Small intestine (tissue), 7 donors: Measurements from ENCODE around the gene HMCN2. TPM values are rescaled to one million over a fixed set of nuclear protein-coding genes. Genes with fewer than 3 reads are reported as not detected.
"Not testable (repeated sequence)": the region's sequence is repeated elsewhere in the genome, so short reads cannot be mapped to it uniquely, and the experiment has no call there.

Experiments used
- DNase-seq, 2 donors: peaks; one replicate each; pipeline versions ENCODE4 v3.0.0 to v3.0.0-alpha.2; 2013
- FAIRE-seq: peaks from 2 replicates; lab custom pipeline; 2012; peaks lifted over from hg19 to GRCh38; lab: Jason Lieb, UNC
- H3K27ac ChIP-seq, 3 donors: one replicate each; pipeline ENCODE4 v1.5.1; 2013; ENCODE audit warnings: low read length in 2 of 3, mild to moderate bottlenecking in 2 of 3, control low read depth in 1 of 3, inconsistent platforms in 1 of 3, low read depth in 1 of 3, moderate library complexity in 1 of 3
- H3K27me3 ChIP-seq, 3 donors: one replicate each; pipeline ENCODE4 v1.6.1; 2013; ENCODE audit warnings: low read length in 3 of 3, inconsistent platforms in 1 of 3; ENCODE audit not compliant: control insufficient read depth in 3 of 3, insufficient read depth in 3 of 3
- H3K36me3 ChIP-seq, 3 donors: one replicate each; pipeline ENCODE4 v1.6.1; 2013; ENCODE audit warnings: low read length in 3 of 3, inconsistent platforms in 1 of 3, low read depth in 1 of 3, mild to moderate bottlenecking in 1 of 3, moderate library complexity in 1 of 3; ENCODE audit not compliant: control insufficient read depth in 3 of 3, insufficient read depth in 2 of 3
- H3K4me1 ChIP-seq, 3 donors: one replicate each; pipeline ENCODE4 v1.6.1; 2013; ENCODE audit warnings: low read length in 2 of 3, inconsistent platforms in 1 of 3, low read depth in 1 of 3, mild to moderate bottlenecking in 1 of 3, moderate library complexity in 1 of 3; ENCODE audit not compliant: control insufficient read depth in 3 of 3, insufficient read depth in 2 of 3
- H3K4me3 ChIP-seq, 3 donors: one replicate each; pipeline ENCODE4 v1.5.1; 2013; ENCODE audit warnings: low read length in 3 of 3, control low read depth in 1 of 3, inconsistent platforms in 1 of 3, low read depth in 1 of 3, mild to moderate bottlenecking in 1 of 3, moderate library complexity in 1 of 3
- H3K9me3 ChIP-seq, 2 donors: one replicate each; pipeline ENCODE4 v1.6.1; 2013; ENCODE audit warnings: low read depth in 1 of 2, low read length in 1 of 2; ENCODE audit not compliant: control insufficient read depth in 2 of 2, insufficient read depth in 1 of 2
- whole genome bisulfite sequencing, 3 donors: extraction: QIAGEN DNeasy Blood & Tissue Kit; methylation state at CpG; one replicate each; pipeline ENCODE4 v1.1.7; 2013; 5-methylcytosine and 5-hydroxymethylcytosine counted together
- polyA plus RNA-seq, 4 donors: library from polyadenylated mRNA; stranded (reverse) in 3 of 4; unstranded in 1 of 4; fragments of 200-250 nt in 3 of 4; fragments of 120-200 nt in 1 of 4; gene quantifications; one replicate each; pipeline versions ENCODE4 v1.2.1 to v1.2.3, GENCODE V29; 2013
- donor health status: healthy with polysubstance abuse.
- donor health status: control.
- donor health status: control.
- donor health status: Bipolar disorder and iron deficiency.
- donor health status: healthy.

Gene HMCN2
- polyA plus RNA-seq, 4 donors: 1.1 to 19.4 (median 10.6) TPM; not detected in 1

GRCh38 chr9:130255631-130256134, 9.9 kb upstream of the HMCN2 start:
- Histone ChIP-seq H3K27me3 (peaks cover 0 to 15% (median 0%) of the 10 kb centered on the region in 3 donors), H3K4me1 (no peaks in the 10 kb centered on the region), H3K36me3 (no peaks in the 10 kb centered on the region), H3K27ac (no peak overlapping the region), H3K4me3 (no peak overlapping the region), H3K9me3 (no peaks in the 10 kb centered on the region)
- no peak for DNase-seq
- 60 to 67% (median 60%) methylated on average over 5 of the region's 5 CpGs for WGBS, 3 donors
- no peak for FAIRE-seq

- Histone ChIP-seq H3K27me3 (peaks cover 0 to 23% (median 0%) of the 10 kb centered on the region in 3 donors), H3K27ac (no peak overlapping the region), H3K36me3 (no peaks in the 10 kb centered on the region), H3K4me1 (no peaks in the 10 kb centered on the region), H3K9me3 (no peaks in the 10 kb centered on the region), H3K4me3 (no peak overlapping the region)
- 39 to 68% (median 43%) methylated on average over 2 of the region's 2 CpGs for WGBS, 3 donors
- DNase-seq (no peak), FAIRE-seq (no peak)
These were observed 8.9 kb upstream of the HMCN2 start for GRCh38 chr9:130256644-130257043.

- H3K36me3 ChIP-seq, H3K27ac ChIP-seq, H3K4me3 ChIP-seq, H3K9me3 ChIP-seq, H3K4me1 ChIP-seq, DNase-seq, FAIRE-seq: not testable (repeated sequence)
- peaks cover 0 to 33% (median 0%) of the 10 kb centered on the region in 3 donors for H3K27me3 ChIP-seq
- whole genome bisulfite sequencing, 3 donors: 87 to 93% (median 89%) methylated on average over 7 of the region's 7 CpGs
These were observed 7.4 kb upstream of the HMCN2 start for GRCh38 chr9:130258137-130258536.

- 62 to 80% (median 67%) methylated on average over 4 of the region's 4 CpGs for WGBS, 3 donors
- Histone ChIP-seq H3K27ac (no peak overlapping the region), H3K36me3 (no peaks in the 10 kb centered on the region), H3K4me1 (no peaks in the 10 kb centered on the region), H3K4me3 (no peak overlapping the region), H3K27me3 (peaks cover under 1 to 42% (median 2%) of the 10 kb centered on the region in 3 donors), H3K9me3 (no peaks in the 10 kb centered on the region)
- no peak for DNase-seq
- FAIRE-seq: no peak
These were observed 6.5 kb upstream of the HMCN2 start for GRCh38 chr9:130259044-130259443.

GRCh38 chr9:130260816-130261765, 4.5 kb upstream of the HMCN2 start:
- Histone ChIP-seq H3K27ac (peak overlapping the region in 2 of 3 donors; percentile 11 to 69), H3K4me1 (no peaks in the 10 kb centered on the region), H3K9me3 (no peaks in the 10 kb centered on the region), H3K36me3 (no peaks in the 10 kb centered on the region), H3K27me3 (peaks cover 7 to 57% (median 9%) of the 10 kb centered on the region in 3 donors), H3K4me3 (no peak overlapping the region)
- no peak for FAIRE-seq
- WGBS, 3 donors: 65 to 72% (median 72%) methylated on average over 16 of the region's 16 CpGs
- DNase-seq: no peak

- 78 to 84% (median 80%) methylated on average over 17 of the region's 17 CpGs for WGBS, 3 donors
- Histone ChIP-seq H3K27me3 (peaks cover 7 to 68% (median 9%) of the 10 kb centered on the region in 3 donors), H3K4me1 (no peaks in the 10 kb centered on the region), H3K9me3 (no peaks in the 10 kb centered on the region), H3K4me3 (no peak overlapping the region), H3K27ac (peak overlapping the region in 1 of 3 donors; percentile 1), H3K36me3 (no peaks in the 10 kb centered on the region)
- FAIRE-seq: no peak
- DNase-seq: no peak
These were observed 3.4 kb upstream of the HMCN2 start for GRCh38 chr9:130262061-130262745.

GRCh38 chr9:130262771-130263170, 2.8 kb upstream of the HMCN2 start:
- Histone ChIP-seq H3K4me1 (no peaks in the 10 kb centered on the region), H3K4me3 (no peak overlapping the region), H3K27ac (peak overlapping the region in 1 of 3 donors; percentile 1), H3K9me3 (no peaks in the 10 kb centered on the region), H3K27me3 (peaks cover 7 to 71% (median 9%) of the 10 kb centered on the region in 3 donors), H3K36me3 (no peaks in the 10 kb centered on the region)
- WGBS, 3 donors: 64 to 78% (median 68%) methylated on average over 7 of the region's 7 CpGs
- DNase-seq (no peak), FAIRE-seq (no peak)
